DOHH2 (cell line): ENCODE data around the gene YPEL3.

Source experiments
- EZH2phosphoT487 ChIP-seq: fragments of 200-600 bp; sonication (generic); IDR thresholded peaks from 2 replicates; pipeline ENCODE4 v1.6.1; 2017; ENCODE audit warnings: borderline replicate concordance, mild to moderate bottlenecking, antibody characterized with exemption, low read length, moderate library complexity, mixed read lengths
- TF ChIP-seq, protein P1 (sequence below): fragments of 200-600 bp; sonication (generic); IDR thresholded peaks from one replicate; pipeline ENCODE4 v1.5.1; 2014; ENCODE audit warnings: antibody characterized with exemption, mild to moderate bottlenecking, low read depth, low read length; ENCODE audit not compliant: poor library complexity, severe bottlenecking

DNA sequence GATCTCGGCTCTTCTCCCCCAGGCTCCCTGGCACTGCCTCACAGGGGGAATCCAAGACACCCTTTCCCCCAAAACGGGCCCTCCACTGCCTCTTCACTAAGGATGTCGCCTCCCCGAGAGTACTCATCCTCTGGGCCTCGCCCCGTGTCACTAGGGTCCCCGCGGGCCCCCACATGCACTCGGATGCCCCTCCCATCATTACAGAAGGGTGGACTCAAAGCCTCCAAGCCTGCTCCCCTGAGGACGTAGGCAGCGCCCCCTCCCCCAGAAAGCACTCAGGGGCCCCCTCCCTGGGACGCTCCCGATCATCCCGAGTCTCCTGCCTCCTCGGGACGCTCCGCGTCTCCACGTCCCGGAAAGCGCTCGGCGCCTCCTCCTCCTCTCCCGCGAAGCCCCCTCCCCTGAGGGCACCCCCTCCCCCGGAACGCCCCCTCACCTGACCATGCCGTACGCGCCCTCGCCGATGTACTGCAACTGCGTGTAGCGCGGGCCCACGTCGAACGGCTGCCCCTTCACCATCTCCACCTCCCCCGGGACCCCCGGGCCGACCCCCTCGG, 26.7 kb upstream of the YPEL3 start:
- TF ChIP-seq, protein P1, sequence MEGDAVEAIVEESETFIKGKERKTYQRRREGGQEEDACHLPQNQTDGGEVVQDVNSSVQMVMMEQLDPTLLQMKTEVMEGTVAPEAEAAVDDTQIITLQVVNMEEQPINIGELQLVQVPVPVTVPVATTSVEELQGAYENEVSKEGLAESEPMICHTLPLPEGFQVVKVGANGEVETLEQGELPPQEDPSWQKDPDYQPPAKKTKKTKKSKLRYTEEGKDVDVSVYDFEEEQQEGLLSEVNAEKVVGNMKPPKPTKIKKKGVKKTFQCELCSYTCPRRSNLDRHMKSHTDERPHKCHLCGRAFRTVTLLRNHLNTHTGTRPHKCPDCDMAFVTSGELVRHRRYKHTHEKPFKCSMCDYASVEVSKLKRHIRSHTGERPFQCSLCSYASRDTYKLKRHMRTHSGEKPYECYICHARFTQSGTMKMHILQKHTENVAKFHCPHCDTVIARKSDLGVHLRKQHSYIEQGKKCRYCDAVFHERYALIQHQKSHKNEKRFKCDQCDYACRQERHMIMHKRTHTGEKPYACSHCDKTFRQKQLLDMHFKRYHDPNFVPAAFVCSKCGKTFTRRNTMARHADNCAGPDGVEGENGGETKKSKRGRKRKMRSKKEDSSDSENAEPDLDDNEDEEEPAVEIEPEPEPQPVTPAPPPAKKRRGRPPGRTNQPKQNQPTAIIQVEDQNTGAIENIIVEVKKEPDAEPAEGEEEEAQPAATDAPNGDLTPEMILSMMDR = no peak
- TF ChIP-seq EZH2phosphoT487 = no peak
